Stimulated activated CD4-positive, alpha-beta T cell treated with anti-CD3 and anti-CD28 coated beads, Interleukin-2, amount 100 ng/mL, for 4 hours (primary cell): ENCODE results near the gene MRPL37.
"Not testable (repeated sequence)": the region's sequence is repeated elsewhere in the genome, so short reads cannot be mapped to it uniquely, and the experiment has no call there.

Source experiments
- DNase-seq: peaks from one replicate; pipeline ENCODE4 v3.0.0-alpha.2; 2020; ENCODE audit warnings: low read depth

Gene MRPL37

GRCh38 chr1:54172614-54173599 lies 27.1 kb upstream of the MRPL37 start:
- no peak for DNase-seq

- DNase-seq = no peak
Observed at GRCh38 chr1:54173681-54174080, 26.3 kb upstream of the MRPL37 start.

- no peak for DNase-seq
Observed at GRCh38 chr1:54174106-54174505, 25.9 kb upstream of the MRPL37 start.

- no peak for DNase-seq
Observed at GRCh38 chr1:54176621-54177327, 23.2 kb upstream of the MRPL37 start.

- no peak for DNase-seq
Observed at GRCh38 chr1:54177726-54178125, 22.2 kb upstream of the MRPL37 start.

GRCh38 chr1:54178296-54179070 lies 21.5 kb upstream of the MRPL37 start:
- no peak for DNase-seq

GRCh38 chr1:54180701-54181360 lies 19.1 kb upstream of the MRPL37 start:
- no peak for DNase-seq

GRCh38 chr1:54186056-54186455 lies 13.9 kb upstream of the MRPL37 start:
- no peak for DNase-seq

- DNase-seq = no peak
Observed at GRCh38 chr1:54188291-54188690, 11.7 kb upstream of the MRPL37 start.

GRCh38 chr1:54190526-54190925 lies 9.4 kb upstream of the MRPL37 start:
- no peak for DNase-seq

GRCh38 chr1:54191525-54191924 lies 8.4 kb upstream of the MRPL37 start:
- DNase-seq = no peak

GRCh38 chr1:54193453-54193852 lies 6.5 kb upstream of the MRPL37 start:
- no peak for DNase-seq

GRCh38 chr1:54199151-54199764 lies 709 bp upstream of the MRPL37 start:
- no peak for DNase-seq

GRCh38 chr1:54200519-54200997 lies 591 bp downstream of the MRPL37 start:
- DNase-seq = no peak

GRCh38 chr1:54204199-54204598 lies 4.2 kb downstream of the MRPL37 start:
- no peak for DNase-seq

- no peak for DNase-seq
Observed at GRCh38 chr1:54207287-54207686, 7.3 kb downstream of the MRPL37 start.

- not testable (repeated sequence) for DNase-seq
Observed at GRCh38 chr1:54207896-54208295, 7.9 kb downstream of the MRPL37 start.

GRCh38 chr1:54212872-54213271 lies 12.9 kb downstream of the MRPL37 start:
- DNase-seq = no peak

- DNase-seq = no peak
Observed at GRCh38 chr1:54215523-54215922, 15.6 kb downstream of the MRPL37 start.

- no peak for DNase-seq
Observed at GRCh38 chr1:54218883-54219687, 19.1 kb downstream of the MRPL37 start.

- DNase-seq = no peak
Observed at GRCh38 chr1:54219688-54220003, 19.7 kb downstream of the MRPL37 start.
